ENCODE results near the gene TBCE. TPM values are rescaled to one million over a fixed set of nuclear protein-coding genes. Genes with fewer than 3 reads are reported as not detected.

Gene TBCE
- polyA plus RNA-seq, 3 donors, result 15.4 to 19.4 (median 17.6) TPM

GRCh38 chr1:235421751-235422150 is 54.5 kb downstream of the TBCE start:
- H3K4me1 Mint-ChIP-seq, result peaks cover 13% of the 10 kb centered on the region
- H3K27ac Mint-ChIP-seq, result peak overlapping the region in 2 of 7 donors; percentile 22 to 33
- H3K4me3 Mint-ChIP-seq, result no peak overlapping the region
- Histone ChIP-seq H3K27ac (ENCODE audit: low read depth in 1 of 2, low read length in 2 of 2) (no peak overlapping the region), H3K36me3 (replicated peaks in 1 of 2; ENCODE audit: control insufficient read depth in 1 of 2, insufficient read depth in 2 of 2, low read length in 2 of 2) (peaks cover 11 to 16% of the 10 kb centered on the region in 2 donors), H3K79me2 (ENCODE audit: insufficient read depth, low read length) (no peaks in the 10 kb centered on the region), H3K4me2 (replicated peaks; ENCODE audit: extremely low read depth, low read length, poor library complexity, severe bottlenecking) (no peak overlapping the region), H3K4me3 (replicated peaks in 1 of 3; ENCODE audit: low read depth in 2 of 3, low read length in 3 of 3) (no peak overlapping the region), H2AFZ (ENCODE audit: insufficient read depth, low read depth, low read length, poor library complexity, severe bottlenecking) (no peak overlapping the region), H3K9me3 (replicated peaks in 1 of 2; ENCODE audit: control insufficient read depth in 1 of 2, insufficient read depth in 1 of 2, low read length in 2 of 2) (no peaks in the 10 kb centered on the region), H3K4me1 (ENCODE audit: control insufficient read depth in 1 of 2, insufficient read depth in 2 of 2, low read length in 2 of 2) (no peaks in the 10 kb centered on the region), H4K20me1 (ENCODE audit: insufficient read depth, low read length) (peaks cover 12% of the 10 kb centered on the region), H3K9ac (ENCODE audit: insufficient read depth, low read length, poor library complexity, severe bottlenecking) (no peak overlapping the region), H3K27me3 (ENCODE audit: control insufficient read depth in 2 of 2, insufficient read depth in 2 of 2, low read length in 2 of 2) (no peaks in the 10 kb centered on the region)
- peaks cover 0 to 3% (median 0%) of the 10 kb centered on the region in 7 donors for H3K9me3 Mint-ChIP-seq
- DNase-seq, result no peak
- intact Hi-C loops (cut with micrococcal nuclease), result no loop called here
- peaks cover 13 to 57% of the 10 kb centered on the region in 2 donors for H3K36me3 Mint-ChIP-seq
- 23% methylated on average over 3 of the region's 3 CpGs for WGBS (ENCODE audit: insufficient coverage)
- TF ChIP-seq CTCF (IDR thresholded peaks at IDR 0.05), result no peak
- H3K27me3 Mint-ChIP-seq (ENCODE audit: low read depth in 3 of 3), result peaks cover 0 to 1% (median 0%) of the 10 kb centered on the region in 3 donors

GRCh38 chr1:235423214-235423652 is 56.0 kb downstream of the TBCE start:
- no peak overlapping the region for H3K4me2 ChIP-seq (replicated peaks; ENCODE audit: extremely low read depth, low read length, poor library complexity, severe bottlenecking)
- H2AFZ ChIP-seq (ENCODE audit: insufficient read depth, low read depth, low read length, poor library complexity, severe bottlenecking), result no peak overlapping the region
- peaks cover 0 to 3% (median 0%) of the 10 kb centered on the region in 7 donors for H3K9me3 Mint-ChIP-seq
- intact Hi-C loops (cut with micrococcal nuclease), result no loop called here
- no peak overlapping the region for H3K4me3 Mint-ChIP-seq
- no peak overlapping the region for H3K4me3 ChIP-seq (replicated peaks in 1 of 3; ENCODE audit: low read depth in 2 of 3, low read length in 3 of 3)
- peaks cover 24 to 64% of the 10 kb centered on the region in 2 donors for H3K36me3 Mint-ChIP-seq
- H4K20me1 ChIP-seq (ENCODE audit: insufficient read depth, low read length), result peaks cover 7% of the 10 kb centered on the region
- H3K27me3 ChIP-seq (ENCODE audit: control insufficient read depth in 2 of 2, insufficient read depth in 2 of 2, low read length in 2 of 2), result no peaks in the 10 kb centered on the region
- WGBS (ENCODE audit: insufficient coverage), result 18% methylated on average over 7 of the region's 12 CpGs
- H3K9ac ChIP-seq (ENCODE audit: insufficient read depth, low read length, poor library complexity, severe bottlenecking), result no peak overlapping the region
- no peak for TF ChIP-seq CTCF (IDR thresholded peaks at IDR 0.05)
- no peaks in the 10 kb centered on the region for H3K4me1 ChIP-seq (ENCODE audit: control insufficient read depth in 1 of 2, insufficient read depth in 2 of 2, low read length in 2 of 2)
- no peak overlapping the region for H3K27ac ChIP-seq (ENCODE audit: low read depth in 1 of 2, low read length in 2 of 2)
- peaks cover 0 to 1% (median 0%) of the 10 kb centered on the region in 3 donors for H3K27me3 Mint-ChIP-seq (ENCODE audit: low read depth in 3 of 3)
- H3K27ac Mint-ChIP-seq, result peak overlapping the region in 1 of 7 donors; percentile 0
- no peak for DNase-seq
- no peaks in the 10 kb centered on the region for H3K79me2 ChIP-seq (ENCODE audit: insufficient read depth, low read length)
- H3K36me3 ChIP-seq (replicated peaks in 1 of 2; ENCODE audit: control insufficient read depth in 1 of 2, insufficient read depth in 2 of 2, low read length in 2 of 2), result peaks cover 9 to 20% of the 10 kb centered on the region in 2 donors
- no peaks in the 10 kb centered on the region for H3K9me3 ChIP-seq (replicated peaks in 1 of 2; ENCODE audit: control insufficient read depth in 1 of 2, insufficient read depth in 1 of 2, low read length in 2 of 2)
- peaks cover 12% of the 10 kb centered on the region for H3K4me1 Mint-ChIP-seq

Measured in CD14-positive monocyte (primary cell).